DOHH2 (cell line): ENCODE measurements around the gene PYCARD.

ENCODE experiments used
- EZH2phosphoT487 ChIP-seq: fragments of 200-600 bp; sonication (generic); IDR thresholded peaks from 2 replicates; pipeline ENCODE4 v1.6.1; 2017; ENCODE audit warnings: borderline replicate concordance, mild to moderate bottlenecking, antibody characterized with exemption, low read length, moderate library complexity, mixed read lengths
- TF ChIP-seq, protein P1 (sequence below): fragments of 200-600 bp; sonication (generic); IDR thresholded peaks from one replicate; pipeline ENCODE4 v1.5.1; 2014; ENCODE audit warnings: antibody characterized with exemption, mild to moderate bottlenecking, low read depth, low read length; ENCODE audit not compliant: poor library complexity, severe bottlenecking

DNA sequence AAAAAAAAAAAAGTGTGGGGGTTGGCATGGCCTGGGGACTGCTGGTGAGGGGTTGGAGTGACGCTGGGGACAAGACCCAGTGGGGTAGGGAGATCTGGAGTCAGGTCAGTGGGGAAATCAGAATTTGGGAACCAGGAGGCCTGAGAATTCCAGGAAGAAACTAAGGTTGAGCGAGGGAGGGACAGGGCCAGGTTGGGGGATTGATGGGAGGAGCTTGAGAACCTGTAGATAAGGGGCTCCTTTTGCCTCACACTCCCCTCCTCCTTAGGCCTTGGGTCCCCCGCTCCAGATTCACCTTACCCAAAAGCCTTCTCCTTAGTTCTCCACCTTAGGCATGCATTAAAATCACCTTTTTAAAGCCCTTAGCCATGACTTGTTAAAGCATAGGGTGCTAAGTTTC is 22.6 kb upstream of the PYCARD start:
- TF ChIP-seq, protein P1, sequence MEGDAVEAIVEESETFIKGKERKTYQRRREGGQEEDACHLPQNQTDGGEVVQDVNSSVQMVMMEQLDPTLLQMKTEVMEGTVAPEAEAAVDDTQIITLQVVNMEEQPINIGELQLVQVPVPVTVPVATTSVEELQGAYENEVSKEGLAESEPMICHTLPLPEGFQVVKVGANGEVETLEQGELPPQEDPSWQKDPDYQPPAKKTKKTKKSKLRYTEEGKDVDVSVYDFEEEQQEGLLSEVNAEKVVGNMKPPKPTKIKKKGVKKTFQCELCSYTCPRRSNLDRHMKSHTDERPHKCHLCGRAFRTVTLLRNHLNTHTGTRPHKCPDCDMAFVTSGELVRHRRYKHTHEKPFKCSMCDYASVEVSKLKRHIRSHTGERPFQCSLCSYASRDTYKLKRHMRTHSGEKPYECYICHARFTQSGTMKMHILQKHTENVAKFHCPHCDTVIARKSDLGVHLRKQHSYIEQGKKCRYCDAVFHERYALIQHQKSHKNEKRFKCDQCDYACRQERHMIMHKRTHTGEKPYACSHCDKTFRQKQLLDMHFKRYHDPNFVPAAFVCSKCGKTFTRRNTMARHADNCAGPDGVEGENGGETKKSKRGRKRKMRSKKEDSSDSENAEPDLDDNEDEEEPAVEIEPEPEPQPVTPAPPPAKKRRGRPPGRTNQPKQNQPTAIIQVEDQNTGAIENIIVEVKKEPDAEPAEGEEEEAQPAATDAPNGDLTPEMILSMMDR, result no peak
- no peak for TF ChIP-seq EZH2phosphoT487
